ENCODE results near the gene ACTRT2.

DNA sequence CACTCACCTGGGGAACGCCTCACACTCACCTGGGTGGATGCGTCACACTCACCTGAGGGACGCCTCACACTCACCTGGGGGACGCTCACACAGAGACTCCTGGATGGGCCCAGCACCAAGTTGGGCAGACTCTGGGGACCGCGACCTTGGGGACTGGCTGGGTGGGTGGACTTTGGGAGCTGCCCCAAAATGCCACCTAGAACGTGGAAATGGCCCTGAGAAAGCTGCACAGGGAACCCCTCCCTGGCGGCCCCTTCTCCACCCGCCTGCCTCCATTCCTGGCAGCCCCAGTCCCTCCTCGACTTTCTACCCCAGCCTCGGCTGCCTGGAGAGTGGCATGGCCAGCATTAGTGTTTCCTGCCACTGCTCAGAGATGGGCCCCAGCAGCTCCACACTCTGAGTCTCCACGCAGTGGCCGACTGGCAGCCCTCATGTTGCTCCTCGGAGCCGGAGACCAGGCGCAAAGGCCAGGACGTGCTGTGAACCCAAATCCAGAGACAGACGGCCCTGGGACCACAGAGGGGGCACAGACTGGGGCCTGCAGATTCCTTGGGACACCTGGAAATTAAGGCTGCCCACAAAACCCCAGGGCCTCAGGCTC is 46.5 kb upstream of the ACTRT2 start:
- TF ChIP-seq, protein P1, sequence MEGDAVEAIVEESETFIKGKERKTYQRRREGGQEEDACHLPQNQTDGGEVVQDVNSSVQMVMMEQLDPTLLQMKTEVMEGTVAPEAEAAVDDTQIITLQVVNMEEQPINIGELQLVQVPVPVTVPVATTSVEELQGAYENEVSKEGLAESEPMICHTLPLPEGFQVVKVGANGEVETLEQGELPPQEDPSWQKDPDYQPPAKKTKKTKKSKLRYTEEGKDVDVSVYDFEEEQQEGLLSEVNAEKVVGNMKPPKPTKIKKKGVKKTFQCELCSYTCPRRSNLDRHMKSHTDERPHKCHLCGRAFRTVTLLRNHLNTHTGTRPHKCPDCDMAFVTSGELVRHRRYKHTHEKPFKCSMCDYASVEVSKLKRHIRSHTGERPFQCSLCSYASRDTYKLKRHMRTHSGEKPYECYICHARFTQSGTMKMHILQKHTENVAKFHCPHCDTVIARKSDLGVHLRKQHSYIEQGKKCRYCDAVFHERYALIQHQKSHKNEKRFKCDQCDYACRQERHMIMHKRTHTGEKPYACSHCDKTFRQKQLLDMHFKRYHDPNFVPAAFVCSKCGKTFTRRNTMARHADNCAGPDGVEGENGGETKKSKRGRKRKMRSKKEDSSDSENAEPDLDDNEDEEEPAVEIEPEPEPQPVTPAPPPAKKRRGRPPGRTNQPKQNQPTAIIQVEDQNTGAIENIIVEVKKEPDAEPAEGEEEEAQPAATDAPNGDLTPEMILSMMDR (conservative IDR thresholded peaks at IDR 0.05) = no peak
- TF ChIP-seq ZFX (IDR thresholded peaks at IDR 0.05) = no peak

Measured in C4-2B (cell line).